ENCODE measurements around the gene PRAMEF27.
"Not testable (repeated sequence)": the region's sequence is repeated elsewhere in the genome, so short reads cannot be mapped to it uniquely, and the experiment has no call there.

Gene PRAMEF27

GRCh38 chr1:13056475-13056874 lies at the start of gene PRAMEF27:
Gene PRAMEF27 (minus strand): TSS chr1:13056575. CDS start chr1:13053659, 2,916 bp downstream.
- not testable (repeated sequence) for DNase-seq

- not testable (repeated sequence) for DNase-seq
Measured at GRCh38 chr1:13070474-13070873, 14.1 kb upstream of the PRAMEF27 start, which contains the start of gene PRAMEF25. Gene PRAMEF25 (plus strand): TSS chr1:13070774. CDS start chr1:13073694, 2,920 bp downstream.

- DNase-seq, result not testable (repeated sequence)
Measured at GRCh38 chr1:13019846-13020245, 36.5 kb downstream of the PRAMEF27 start.

- DNase-seq, result not testable (repeated sequence)
Measured at GRCh38 chr1:13011932-13012331, 44.4 kb downstream of the PRAMEF27 start.

GRCh38 chr1:13009348-13009747 lies 47.0 kb downstream of the PRAMEF27 start:
- not testable (repeated sequence) for DNase-seq

- DNase-seq, result not testable (repeated sequence)
Measured at GRCh38 chr1:13005732-13006131, 50.6 kb downstream of the PRAMEF27 start.
